MM.1S (cell line): Measurements from ENCODE around the gene OAS1.

Experiments
- EZH2 ChIP-seq: fragments of 300-600 bp; sonication (generic); optimal IDR thresholded peaks from 2 replicates; pipeline ENCODE3; 2017; ENCODE audit warnings: low read depth, mild to moderate bottlenecking, antibody characterized with exemption, low read length, mixed read lengths
- TF ChIP-seq, protein P1 (sequence below): fragments of 300-600 bp; sonication (generic); IDR thresholded peaks from 2 replicates; pipeline ENCODE4 v1.5.1; 2016; ENCODE audit warnings: antibody characterized with exemption, low read length, mixed read lengths

DNA sequence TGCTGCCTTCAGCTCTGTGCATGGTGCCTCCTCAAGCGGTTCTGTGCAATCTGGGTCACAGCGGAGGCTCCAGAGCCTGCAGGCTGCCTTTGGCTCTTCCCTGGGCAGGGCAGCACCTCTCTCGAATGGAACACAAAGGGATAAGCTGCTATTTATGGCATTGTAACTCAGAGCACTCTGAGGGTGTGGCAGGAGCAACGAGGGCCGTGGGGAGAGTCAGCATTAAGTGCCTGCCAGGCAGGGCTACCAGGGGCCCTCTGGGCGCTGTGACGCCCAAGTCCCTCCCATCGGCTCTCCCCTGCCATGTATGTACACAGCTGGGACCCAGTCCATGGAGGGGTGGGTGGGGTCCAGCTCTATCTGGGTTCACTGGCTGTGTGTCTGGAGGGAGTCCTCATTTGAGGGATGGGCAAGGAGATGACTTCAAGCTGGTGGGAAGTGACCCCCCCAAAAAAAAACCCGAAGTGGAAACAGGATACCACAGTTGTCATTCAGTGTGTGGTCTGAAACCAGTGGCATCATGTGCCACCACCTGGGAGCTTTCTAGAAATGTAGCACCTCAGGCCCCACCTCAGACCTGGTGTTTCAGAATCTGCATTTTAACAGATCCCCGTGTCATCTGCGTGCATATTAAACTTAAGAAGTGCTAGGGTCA lies 44.0 kb upstream of the OAS1 start:
- TF ChIP-seq, protein P1, sequence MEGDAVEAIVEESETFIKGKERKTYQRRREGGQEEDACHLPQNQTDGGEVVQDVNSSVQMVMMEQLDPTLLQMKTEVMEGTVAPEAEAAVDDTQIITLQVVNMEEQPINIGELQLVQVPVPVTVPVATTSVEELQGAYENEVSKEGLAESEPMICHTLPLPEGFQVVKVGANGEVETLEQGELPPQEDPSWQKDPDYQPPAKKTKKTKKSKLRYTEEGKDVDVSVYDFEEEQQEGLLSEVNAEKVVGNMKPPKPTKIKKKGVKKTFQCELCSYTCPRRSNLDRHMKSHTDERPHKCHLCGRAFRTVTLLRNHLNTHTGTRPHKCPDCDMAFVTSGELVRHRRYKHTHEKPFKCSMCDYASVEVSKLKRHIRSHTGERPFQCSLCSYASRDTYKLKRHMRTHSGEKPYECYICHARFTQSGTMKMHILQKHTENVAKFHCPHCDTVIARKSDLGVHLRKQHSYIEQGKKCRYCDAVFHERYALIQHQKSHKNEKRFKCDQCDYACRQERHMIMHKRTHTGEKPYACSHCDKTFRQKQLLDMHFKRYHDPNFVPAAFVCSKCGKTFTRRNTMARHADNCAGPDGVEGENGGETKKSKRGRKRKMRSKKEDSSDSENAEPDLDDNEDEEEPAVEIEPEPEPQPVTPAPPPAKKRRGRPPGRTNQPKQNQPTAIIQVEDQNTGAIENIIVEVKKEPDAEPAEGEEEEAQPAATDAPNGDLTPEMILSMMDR = no peak
- no peak for TF ChIP-seq EZH2
